Inferior parietal cortex (tissue), 1 donor: Measurements from ENCODE around the gene COG4.
"Not testable (repeated sequence)": the region's sequence is repeated elsewhere in the genome, so short reads cannot be mapped to it uniquely, and the experiment has no call there.

Experiments
- DNase-seq: peaks from one replicate; pipeline ENCODE4 v3.0.0-alpha.2; 2016; ENCODE audit errors: extremely low spot score

COG4 gene

GRCh38 chr16:70523076-70523742 lies at the start of gene COG4:
COG4 (minus strand) TSS chr16:70523554; CDS start chr16:70523543, 11 bp downstream.
- DNase-seq: peak; percentile 90

GRCh38 chr16:70572926-70573270 lies 49.5 kb upstream of the COG4 start:
- no peak for DNase-seq

GRCh38 chr16:70572050-70572925 lies 48.9 kb upstream of the COG4 start:
- DNase-seq: no peak

- no peak for DNase-seq
Measured at GRCh38 chr16:70571623-70572022, 48.3 kb upstream of the COG4 start.

- DNase-seq: no peak
Measured at GRCh38 chr16:70570967-70571570, 47.7 kb upstream of the COG4 start.

GRCh38 chr16:70569752-70570151 lies 46.4 kb upstream of the COG4 start:
- DNase-seq: no peak

GRCh38 chr16:70568601-70569237 lies 45.4 kb upstream of the COG4 start:
- DNase-seq: no peak

GRCh38 chr16:70565053-70565452 lies 41.7 kb upstream of the COG4 start:
- no peak for DNase-seq

- DNase-seq: no peak
Measured at GRCh38 chr16:70563636-70564035, 40.3 kb upstream of the COG4 start.

GRCh38 chr16:70561623-70562022 lies 38.3 kb upstream of the COG4 start:
- peak; percentile 53 for DNase-seq

- no peak for DNase-seq
Measured at GRCh38 chr16:70556063-70556462, 32.7 kb upstream of the COG4 start.

GRCh38 chr16:70553645-70554044 lies 30.3 kb upstream of the COG4 start:
- no peak for DNase-seq

- no peak for DNase-seq
Measured at GRCh38 chr16:70552675-70553074, 29.3 kb upstream of the COG4 start.

- DNase-seq: no peak
Measured at GRCh38 chr16:70551788-70552187, 28.4 kb upstream of the COG4 start.

- no peak for DNase-seq
Measured at GRCh38 chr16:70550082-70550481, 26.7 kb upstream of the COG4 start.

GRCh38 chr16:70548936-70549335 lies 25.6 kb upstream of the COG4 start:
- DNase-seq: no peak

GRCh38 chr16:70544548-70544947 lies 21.2 kb upstream of the COG4 start:
- no peak for DNase-seq

GRCh38 chr16:70540994-70541393 lies 17.6 kb upstream of the COG4 start:
- DNase-seq: no peak

- DNase-seq: no peak
Measured at GRCh38 chr16:70534971-70535370, 11.6 kb upstream of the COG4 start.

- DNase-seq: not testable (repeated sequence)
Measured at GRCh38 chr16:70529954-70530353, 6.6 kb upstream of the COG4 start.

GRCh38 chr16:70529051-70529777 lies 5.9 kb upstream of the COG4 start:
- peak; percentile 62 for DNase-seq
